Nucleus accumbens (tissue), 56 donors: ENCODE results near the gene POLR2H.

Experiments
- DNase-seq, 56 donors: peaks; one replicate each; lab custom pipeline; 2025; lab: John Stamatoyannopoulos, UW

Gene POLR2H

GRCh38 chr3:184383033-184383740 is 21.7 kb downstream of the POLR2H start:
- no peak for DNase-seq

- no peak for DNase-seq
Measured at GRCh38 chr3:184384342-184384741, 22.8 kb downstream of the POLR2H start.

GRCh38 chr3:184384856-184385422 is 23.4 kb downstream of the POLR2H start:
- peak in 3 of 56 donors; percentile 14 to 28 (median 18) for DNase-seq

- no peak for DNase-seq
Measured at GRCh38 chr3:184386047-184386806, 24.7 kb downstream of the POLR2H start.

GRCh38 chr3:184387174-184387714 is 25.7 kb downstream of the POLR2H start:
- no peak for DNase-seq

GRCh38 chr3:184388164-184388935 is 26.8 kb downstream of the POLR2H start:
- no peak for DNase-seq

GRCh38 chr3:184388936-184389230 is 27.4 kb downstream of the POLR2H start:
- no peak for DNase-seq

GRCh38 chr3:184389384-184389783 is 27.9 kb downstream of the POLR2H start:
- DNase-seq, result no peak

- no peak for DNase-seq
Measured at GRCh38 chr3:184389935-184390528, 28.5 kb downstream of the POLR2H start.

GRCh38 chr3:184391266-184391665 is 29.8 kb downstream of the POLR2H start:
- no peak for DNase-seq

GRCh38 chr3:184395320-184395660 is 33.8 kb downstream of the POLR2H start:
- no peak for DNase-seq

- peak in 3 of 56 donors; percentile 7 to 30 (median 11) for DNase-seq
Measured at GRCh38 chr3:184399410-184399809, 37.9 kb downstream of the POLR2H start.

- peak in 9 of 56 donors; percentile 12 to 41 (median 22) for DNase-seq
Measured at GRCh38 chr3:184405075-184406030, 43.8 kb downstream of the POLR2H start.

GRCh38 chr3:184409331-184409926 is 47.9 kb downstream of the POLR2H start:
- no peak for DNase-seq

- DNase-seq, result no peak
Measured at GRCh38 chr3:184409946-184410500, 48.5 kb downstream of the POLR2H start.

GRCh38 chr3:184414418-184415202 is 53.1 kb downstream of the POLR2H start:
- DNase-seq, result no peak

- no peak for DNase-seq
Measured at GRCh38 chr3:184415203-184415490, 53.6 kb downstream of the POLR2H start.
